ENCODE measurements around the gene DKKL1.
"Not testable (repeated sequence)": the region's sequence is repeated elsewhere in the genome, so short reads cannot be mapped to it uniquely, and the experiment has no call there.

DKKL1 gene

DNA sequence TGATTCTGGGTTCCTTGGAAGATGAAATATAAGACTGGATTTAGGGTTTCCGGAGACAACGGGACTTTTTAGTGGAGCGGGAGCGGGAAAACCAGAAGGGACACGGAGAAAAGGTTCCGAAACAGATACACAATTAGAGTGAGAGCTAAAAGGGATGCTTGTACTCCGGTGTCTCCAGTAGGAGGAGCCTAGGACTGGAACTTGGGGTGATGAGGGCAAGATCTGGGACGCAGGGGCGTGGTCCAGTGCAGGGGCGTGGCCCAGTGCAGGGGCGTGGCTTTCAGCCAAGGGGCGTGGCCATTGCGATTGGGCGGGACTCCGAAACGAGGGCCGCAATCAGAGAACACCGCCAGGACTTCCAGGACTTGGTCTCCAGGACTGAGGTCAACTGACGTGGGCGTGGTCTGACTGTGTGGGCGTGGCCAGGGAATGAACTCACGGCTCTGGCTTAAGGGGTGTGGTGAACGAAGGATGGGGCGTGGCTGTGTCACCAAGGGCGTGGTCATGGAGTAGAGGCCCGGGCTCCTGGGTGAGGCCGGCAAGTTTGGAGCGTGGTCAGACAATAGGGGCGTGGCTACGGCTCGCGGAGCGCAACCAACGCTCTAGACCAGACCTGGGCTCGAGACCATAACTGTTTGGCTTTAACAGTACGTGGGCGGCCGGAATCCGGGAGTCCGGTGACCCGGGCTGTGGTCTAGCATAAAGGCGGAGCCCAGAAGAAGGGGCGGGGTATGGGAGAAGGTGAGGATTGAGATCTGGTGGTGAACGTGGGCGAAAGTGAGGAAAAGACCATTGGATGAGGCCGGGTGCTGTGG lies at the start of gene DKKL1:
Gene DKKL1, plus strand, starts transcription at position 610 of the 815 bp plus-strand sequence. Its CDS starts 122 bp downstream, at position 732.
- DNase-seq: peak; percentile 99

DNA sequence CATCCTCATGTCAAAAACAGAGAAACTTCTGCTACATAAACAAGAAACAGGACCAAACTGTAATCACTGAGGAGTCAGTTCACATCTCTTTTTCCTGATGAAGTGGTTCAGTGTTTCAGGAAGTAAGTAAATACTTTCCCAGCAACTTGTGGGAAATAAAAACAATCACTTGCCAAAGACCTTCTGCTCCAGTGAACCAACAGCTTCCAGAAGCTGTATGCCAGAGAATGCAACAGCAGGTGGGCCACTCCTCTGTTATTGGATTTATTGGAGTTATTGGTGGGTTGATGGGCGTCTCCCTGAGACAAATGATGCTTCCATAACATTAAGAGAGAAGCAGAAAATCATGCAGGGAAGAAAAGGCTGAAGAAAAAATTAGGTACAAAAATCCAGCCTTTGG lies 48.6 kb upstream of the DKKL1 start:
- no peak for DNase-seq

DNA sequence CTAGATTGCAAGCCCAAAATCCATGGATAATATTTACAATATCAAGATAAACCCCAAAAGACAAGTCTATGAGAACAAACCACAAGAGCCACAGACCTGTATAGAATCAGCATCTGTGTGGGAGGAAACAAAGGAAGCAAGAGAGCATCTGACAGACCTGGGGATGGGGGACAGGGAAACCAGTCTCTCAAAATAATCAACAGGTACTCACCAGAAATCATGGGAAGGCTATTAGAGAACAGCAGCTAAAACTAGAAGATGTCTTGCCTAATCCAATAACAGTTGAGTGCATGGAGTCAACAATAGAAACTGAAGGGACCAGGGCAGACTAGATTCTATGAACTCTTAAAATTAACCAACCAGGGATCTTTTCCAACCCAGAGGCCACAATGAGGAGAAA lies 47.4 kb upstream of the DKKL1 start:
- no peak for DNase-seq

DNA sequence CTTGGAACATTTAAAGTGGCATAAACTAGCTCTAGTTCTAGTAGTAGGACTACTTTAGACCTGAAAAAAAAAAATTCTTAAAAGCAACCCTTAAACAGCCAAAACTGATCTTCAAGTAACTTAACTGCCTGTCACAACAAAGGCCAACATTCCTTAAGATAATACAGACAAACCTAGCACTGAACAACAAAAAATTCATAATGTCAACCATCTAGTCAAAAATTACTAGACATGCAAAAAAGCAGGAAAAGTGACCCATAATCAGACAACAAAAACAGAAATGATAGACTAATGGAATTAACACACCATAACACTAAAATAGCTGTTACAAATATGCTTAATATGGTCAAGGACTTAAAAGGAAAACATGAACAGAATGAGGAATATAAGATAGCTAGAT lies 45.4 kb upstream of the DKKL1 start:
- DNase-seq: no peak

DNA sequence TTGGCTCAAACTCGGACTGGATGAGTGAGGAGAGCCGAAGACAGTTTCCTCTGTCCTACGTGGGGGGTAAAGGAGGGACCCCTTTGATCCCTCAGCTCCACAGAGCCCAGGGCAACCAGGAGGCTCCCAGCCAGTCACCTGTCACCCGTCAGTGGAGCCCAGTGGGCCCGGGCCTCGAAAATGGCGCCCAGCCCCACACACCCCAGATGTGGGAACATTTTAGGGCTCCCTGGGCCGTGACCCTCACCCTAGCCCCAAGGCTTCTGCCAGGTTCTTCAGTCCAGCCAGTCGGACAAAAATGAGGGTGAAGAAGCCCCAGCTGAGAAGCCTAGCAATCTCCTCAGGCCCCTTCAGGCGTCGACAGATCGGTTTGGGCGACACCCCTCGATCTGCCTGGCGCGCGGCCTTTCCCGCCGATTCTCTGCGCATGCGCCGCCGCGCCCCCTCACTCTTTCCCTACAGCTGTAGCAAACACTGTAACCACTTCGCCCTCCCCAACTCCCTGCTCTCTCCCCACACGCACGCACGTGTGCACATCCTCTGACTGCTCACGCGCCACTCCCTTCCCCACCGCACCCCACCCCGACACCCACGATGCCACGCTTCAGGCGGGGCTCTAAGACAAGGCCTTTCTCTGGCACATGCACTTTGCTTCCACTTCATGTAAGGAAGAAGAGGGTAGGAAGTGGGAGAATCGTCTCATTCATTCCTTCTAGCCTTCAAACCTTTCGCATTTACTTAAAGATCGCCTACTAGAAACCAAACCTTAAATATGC lies 38.7 kb upstream of the DKKL1 start, which contains the start of gene SLC6A16:
Gene SLC6A16, minus strand, starts transcription at position 391 of the 776 bp plus-strand sequence. CDS start 13,844 bp downstream, outside the sequence.
- no peak for DNase-seq

DNA sequence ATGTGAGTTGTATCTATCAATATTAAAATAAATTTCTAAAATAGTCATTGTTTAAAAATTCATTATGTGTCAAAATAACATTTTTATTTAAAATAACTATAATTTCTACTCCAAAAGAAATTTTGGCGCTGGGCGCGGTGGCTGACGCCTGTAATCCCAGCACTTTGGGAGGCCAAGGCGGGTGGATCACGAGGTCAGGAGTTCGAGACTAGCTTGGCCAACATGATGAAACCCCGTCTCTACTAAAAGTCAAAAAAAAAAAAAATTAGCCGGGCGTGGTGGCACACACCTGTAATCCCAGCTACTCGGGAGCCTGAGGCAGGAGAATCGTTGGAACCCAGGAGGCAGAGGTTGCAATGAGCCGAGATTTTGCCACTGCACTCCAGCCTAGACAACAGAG lies 37.9 kb upstream of the DKKL1 start:
- DNase-seq: not testable (repeated sequence)

DNA sequence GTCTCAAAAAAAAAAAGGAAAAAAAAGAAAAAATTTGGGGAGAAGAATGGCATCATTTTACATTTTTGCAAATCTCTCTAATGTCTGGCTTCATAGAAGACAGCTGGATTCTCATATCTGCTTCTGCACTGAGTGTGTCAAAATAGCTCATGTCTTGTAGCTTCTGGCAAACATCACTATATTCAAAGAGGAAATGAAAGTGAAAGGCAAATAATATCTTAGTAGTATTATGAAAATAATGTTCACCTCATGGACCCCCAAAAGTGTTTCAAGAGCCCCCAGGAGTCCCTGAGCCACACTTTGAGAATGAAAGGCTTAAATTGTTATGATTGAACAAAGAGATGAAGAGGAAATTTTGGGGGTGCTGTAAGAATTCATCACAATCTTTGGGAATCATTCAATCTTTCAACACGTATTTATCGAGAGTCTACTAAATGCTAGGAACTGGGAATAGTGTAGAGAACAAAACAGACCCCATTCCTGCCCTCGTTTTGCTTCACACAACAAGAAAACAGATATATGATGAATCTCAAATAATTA lies 37.4 kb upstream of the DKKL1 start:
- no peak for DNase-seq

DNA sequence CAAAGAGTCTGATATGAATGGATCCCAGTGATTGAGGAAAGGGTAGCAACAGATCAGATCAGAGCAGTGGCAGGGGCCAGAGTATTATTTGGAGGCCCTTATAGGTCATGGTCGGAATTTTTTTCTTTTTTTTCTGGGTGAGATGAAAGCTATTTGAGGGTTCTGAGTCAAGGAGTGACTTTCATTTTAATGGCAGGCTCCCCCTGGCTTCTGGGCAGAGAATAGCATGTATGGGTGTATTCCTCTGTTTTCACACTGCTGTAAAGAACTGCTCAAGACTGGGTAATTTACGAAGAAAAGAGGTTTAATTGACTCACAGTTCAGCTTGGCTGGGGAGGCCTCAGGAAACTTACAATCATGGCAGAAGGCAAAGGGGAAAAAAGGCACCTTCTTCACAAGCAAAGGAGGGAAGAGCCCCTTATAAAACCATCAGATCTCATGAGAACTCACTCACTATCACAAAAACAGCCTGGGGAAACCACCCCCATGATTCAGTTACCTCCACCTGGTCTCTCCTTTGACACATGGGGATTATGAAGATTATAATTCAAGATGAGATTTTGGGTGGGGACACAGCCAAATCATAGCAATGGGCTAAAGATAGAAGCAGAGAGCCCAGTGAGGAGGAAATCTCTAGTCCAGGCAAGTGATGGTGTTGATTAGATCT lies 35.7 kb upstream of the DKKL1 start:
- DNase-seq: peak; percentile 24

DNA sequence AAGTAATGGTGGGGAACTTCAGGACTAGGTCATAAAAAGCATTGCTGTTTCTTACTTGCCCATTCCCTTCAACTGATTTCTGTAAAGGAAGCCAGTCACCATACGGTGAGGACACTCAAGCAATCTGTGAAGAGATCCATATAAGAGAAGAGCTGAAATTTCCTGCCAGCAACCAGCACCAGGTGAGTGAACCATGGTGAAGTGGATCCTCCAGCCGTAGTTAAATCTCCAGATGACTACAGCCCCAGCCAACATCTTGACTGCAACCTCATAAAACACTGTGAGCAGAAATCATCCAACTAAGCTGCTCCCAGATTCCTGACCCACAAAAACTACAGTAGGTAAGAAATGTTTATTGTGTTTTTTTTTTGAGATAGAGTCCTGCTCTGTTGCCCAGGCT lies 34.9 kb upstream of the DKKL1 start:
- no peak for DNase-seq

DNA sequence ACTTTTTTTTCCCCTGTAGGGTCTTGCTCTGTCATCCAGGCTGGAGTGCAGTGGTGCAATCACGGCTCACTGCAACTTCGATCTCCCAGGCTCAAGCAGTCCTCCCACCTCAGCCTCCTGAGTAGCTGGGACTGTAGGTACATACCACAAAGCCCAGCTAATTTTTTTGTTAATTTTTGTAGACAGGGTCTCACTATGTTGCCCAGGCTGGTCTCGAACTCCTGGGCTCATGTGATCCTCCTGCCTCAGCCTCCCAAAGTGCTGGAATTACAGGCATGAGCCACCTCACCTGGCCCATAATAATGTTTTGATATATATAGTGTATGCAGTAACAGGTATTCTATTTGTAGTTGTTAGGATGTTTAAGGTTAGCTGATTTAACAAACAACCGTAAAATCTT lies 32.5 kb upstream of the DKKL1 start:
- DNase-seq: not testable (repeated sequence)

DNA sequence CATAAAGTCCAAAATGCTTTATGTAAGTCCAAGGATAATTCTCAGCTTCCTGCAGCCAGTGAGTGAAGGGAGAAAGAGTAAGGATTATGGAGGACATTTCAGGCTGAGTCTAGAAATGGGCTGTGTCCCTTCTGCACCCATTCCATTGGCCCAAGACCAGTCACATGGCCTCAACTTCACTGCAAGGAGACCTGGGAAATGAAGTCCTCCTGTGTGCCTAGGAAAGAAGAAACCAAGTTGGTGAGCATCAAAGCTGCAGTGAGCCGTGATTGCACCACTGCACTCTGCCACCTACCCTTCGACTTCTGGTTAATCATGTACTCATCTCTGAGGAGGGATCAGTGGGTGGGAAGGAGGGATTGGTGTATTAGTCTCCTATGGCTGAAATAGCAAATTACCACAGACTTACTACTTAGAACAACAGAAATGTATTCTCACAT lies 32.0 kb upstream of the DKKL1 start:
- peak; percentile 43 for DNase-seq

DNA sequence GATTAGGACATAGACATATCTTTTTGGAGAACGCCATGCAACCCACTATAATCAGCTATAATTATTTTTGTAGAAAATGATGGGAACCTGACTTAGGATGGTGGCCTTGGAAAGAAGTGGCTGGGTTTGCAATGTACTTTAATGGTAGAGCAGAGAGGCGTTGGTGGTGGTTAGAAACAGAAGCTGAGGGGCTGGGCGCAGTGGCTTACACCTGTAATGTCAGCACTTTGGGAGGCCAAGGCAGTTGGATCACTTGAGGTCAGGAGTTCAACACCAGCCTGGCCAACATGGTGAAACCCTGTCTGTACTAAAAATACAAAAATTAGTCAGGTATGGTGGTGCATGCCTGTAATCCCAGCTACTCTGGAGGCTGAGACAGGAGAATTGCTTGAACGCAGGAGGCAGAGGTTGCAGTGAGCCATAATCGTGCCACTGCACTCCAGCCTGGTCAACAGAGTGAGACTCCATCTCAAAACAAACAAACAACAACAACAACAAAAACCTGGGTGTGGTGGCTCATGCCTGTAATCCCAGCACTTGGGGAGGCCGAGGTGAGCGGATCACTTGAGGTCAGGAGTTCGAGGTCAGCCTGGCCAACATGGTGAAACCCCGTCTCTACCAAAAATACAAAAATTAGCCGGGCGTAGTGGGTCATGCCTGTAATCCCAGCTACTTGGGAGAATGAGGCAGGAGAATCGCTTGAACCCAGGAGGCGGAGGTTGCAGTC lies 30.8 kb upstream of the DKKL1 start:
- not testable (repeated sequence) for DNase-seq

DNA sequence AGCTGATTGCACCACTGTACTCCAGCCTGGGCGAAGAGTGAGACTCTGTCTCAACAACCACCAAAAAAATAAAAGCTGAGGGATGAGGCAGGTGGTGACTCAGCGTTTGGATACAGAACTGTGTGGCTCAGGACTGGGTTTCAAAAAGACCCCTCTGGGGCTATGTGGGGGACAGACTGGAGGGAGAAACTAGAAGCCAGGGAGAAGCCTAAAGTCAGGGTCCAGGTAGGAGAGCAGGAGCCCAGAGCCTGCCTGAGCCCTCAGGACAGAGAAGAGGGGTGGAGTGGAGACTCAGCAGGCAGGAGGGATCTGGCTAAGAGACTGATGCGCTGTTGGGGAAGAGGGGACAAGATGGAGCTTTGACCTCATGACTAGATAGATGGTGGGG lies 30.3 kb upstream of the DKKL1 start:
- DNase-seq: peak; percentile 19

DNA sequence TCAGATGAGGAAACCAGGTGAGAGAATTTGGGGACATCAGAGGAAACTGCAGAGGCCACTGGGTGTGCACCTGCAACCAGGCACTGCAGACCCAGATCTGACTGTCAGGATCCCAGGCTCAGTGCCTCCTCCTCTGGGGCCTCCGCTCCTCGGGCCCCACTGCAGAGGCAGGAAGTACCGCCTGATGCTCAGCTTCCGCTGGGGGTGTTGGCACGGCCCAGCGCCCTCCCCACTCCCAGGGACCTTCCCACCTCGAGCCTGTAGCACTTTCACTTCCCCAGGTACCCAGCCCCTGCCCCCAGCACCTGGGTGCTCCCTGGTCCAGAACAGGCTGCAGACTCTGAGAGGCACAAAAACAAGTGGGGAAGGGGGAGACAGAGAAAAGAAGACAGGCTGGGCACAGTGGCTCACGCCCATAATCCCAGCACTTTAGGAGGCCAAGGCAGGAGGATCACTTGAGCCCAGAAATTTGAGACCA lies 29.8 kb upstream of the DKKL1 start:
- no peak for DNase-seq

DNA sequence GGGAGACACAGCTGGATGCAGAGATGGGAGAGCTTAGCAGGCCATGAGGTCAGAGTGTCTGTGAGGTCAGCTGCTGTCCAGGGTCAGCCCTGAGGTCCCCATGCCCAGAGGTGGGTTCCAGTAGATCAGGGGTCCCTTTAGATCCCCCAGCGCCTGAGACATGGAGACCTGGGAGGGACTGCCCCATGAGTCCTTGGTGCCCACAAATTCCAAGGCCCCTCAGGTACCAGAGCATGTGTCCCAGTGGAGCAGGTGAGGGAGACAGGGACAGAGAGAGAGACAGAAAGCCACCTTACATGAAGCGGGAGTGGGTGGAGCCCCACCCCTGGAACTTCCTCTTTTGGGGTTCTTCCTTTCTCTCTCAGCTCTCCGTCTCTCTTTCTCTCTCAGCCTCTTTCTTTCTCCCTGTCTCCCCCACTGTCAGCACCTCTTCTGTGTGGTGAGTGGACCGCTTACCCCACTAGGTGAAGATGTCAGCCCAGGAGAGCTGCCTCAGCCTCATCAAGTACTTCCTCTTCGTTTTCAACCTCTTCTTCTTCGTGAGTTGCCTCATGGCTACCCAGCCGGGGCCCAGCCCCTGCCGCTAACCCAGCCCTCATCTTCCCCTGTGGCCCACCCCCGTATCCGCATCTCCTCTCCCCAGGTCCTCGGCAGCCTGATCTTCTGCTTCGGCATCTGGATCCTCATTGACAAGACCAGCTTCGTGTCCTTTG lies 28.4 kb upstream of the DKKL1 start, which contains the start of gene CD37:
Gene CD37, plus strand, starts transcription at position 336 of the 713 bp plus-strand sequence. Its CDS starts 135 bp downstream, at position 471.
- no peak for DNase-seq

DNA sequence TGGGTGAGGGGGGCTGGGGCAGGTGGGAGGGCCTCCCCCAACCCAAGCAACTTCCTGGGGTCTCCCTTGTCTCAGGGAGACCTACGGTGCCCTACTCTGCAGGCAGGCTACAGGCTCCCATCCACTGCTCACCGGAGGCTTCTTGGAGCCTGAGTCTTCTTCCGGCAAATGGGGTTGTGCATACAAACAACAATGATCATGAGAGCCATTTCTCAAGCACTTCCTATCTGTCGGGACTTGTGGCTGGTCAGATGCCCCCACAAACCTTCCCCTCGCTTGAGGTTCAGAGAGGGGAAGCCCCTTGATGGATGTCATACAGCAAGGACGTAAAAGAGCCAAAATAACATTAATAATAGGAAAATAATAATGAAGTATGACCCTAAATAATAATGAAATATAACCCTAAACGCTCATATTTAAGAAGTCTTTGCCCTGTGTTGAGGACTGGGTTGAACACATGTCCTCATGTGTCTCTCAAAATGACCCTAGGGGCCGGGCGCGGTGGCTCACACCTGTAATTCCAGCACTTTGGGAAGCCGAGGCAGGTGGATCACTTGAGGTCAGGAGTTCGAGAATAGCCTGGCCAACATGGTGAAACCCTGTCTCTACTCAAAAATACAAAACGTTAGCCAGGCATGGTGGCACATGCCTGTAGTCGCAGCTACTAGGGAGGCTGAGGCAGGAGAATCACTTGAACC lies 27.7 kb upstream of the DKKL1 start:
- DNase-seq: no peak

DNA sequence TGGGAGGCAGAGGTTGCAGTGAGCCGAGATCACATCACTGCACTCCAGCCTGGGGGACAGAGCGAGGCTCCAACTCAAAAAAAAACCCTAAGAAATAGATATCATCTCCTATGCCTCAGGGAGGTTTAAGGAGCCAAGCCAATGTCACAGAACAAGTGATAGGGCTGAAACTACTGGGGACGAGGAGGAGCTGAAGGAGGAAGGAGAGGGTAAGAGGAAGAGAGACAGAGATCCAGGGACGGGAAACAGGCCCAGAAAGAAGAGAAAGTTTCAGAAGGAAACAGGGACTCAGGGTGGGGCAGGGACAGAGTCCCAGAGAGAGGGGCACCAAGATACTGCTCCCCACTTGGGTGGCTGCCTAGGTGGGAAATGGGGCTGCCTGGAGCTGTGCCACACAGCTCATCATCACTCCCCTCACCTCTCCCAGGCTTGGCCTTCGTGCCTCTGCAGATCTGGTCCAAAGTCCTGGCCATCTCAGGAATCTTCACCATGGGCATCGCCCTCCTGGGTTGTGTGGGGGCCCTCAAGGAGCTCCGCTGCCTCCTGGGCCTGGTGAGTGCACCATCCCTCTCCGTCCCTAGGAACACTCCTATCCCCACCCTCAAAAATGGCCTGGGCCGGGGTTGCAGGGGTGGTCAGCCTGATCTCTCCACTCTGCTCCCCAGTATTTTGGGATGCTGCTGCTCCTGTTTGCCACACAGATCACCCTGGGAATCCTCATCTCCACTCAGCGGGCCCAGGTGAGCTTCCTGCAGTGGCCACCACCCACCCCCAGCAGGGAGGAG lies 27.0 kb upstream of the DKKL1 start:
- no peak for DNase-seq

DNA sequence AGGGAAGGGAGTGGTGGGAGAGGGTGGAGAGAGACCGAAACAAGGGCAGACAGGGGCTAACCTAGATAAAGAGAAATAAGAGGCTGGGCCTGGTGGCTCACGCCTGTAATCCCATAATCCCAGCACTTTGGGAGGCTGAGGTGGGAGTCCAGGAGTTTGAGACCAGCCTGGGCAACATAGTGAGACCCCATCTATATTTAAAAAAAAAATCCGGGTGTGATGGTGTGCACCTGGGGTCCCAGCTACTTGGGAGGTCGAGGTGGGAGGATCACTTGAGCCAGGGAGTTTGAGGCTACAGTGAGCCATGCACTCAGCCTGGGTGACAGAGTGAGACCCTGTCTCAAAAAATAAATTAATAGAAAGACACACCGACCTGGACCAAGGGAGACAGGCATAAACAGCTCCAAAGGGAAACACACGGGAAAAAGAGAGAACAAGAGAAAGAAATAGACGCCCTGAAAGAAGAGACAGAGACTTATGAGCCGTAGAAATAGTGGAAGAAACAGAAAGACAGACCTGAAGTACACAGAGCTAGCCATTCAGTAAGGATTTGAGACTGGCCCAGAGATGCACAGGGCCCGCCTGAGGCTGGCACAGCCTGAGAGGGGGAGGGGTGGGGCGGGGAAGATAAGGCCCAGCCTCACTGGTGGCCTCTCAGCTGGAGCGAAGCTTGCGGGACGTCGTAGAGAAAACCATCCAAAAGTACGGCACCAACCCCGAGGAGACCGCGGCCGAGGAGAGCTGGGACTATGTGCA lies 26.2 kb upstream of the DKKL1 start:
- no peak for DNase-seq

DNA sequence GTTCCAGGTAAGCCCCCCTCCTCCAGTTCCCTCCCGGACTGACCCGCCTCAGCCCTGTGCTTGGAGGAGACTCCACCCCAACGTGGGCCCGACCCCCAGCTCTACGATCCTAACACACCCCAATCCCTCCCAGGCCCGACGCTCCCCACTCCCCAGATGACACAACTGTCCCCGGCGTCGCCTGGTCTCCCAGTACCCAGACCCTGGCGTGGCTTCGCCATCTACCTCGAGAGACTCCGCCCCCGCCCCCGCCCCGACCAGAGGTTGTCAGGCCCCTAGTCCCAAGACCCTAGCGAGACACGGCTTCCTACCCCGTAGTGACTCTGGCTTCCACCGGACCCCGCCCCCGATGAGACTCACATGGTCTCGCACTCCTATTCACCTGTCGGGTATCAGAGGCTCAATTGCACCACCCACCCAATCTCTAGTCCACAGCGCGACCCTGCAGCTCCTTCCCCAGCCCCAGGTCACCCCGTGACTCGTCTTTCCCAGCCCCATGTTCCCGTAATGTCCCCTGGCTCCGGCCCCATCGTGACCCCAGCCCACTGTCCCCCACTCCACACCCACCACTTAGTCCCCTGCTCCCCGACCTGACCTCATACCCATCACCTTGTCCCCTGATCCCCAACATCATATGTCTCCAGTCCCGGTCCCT lies 25.5 kb upstream of the DKKL1 start:
- no peak for DNase-seq

Data from fibroblast of skin of right quadriceps (primary cell).